SK-MEL-5 (cell line): ENCODE data around the gene SREBF1. TPM values are rescaled to one million over a fixed set of nuclear protein-coding genes. Genes with fewer than 3 reads are reported as not detected.

Experiments
- DNase-seq: peaks from one replicate; pipeline ENCODE4 v3.0.0-alpha.2; 2016; ENCODE audit warnings: low read depth, low spot score
- in situ Hi-C: cut with HindIII; loops from 2 replicates; pipeline ENCODE4 v1.10.0; 2016; ENCODE audit warnings: low sequenced_read_pairs, high pct_unique_total_duplicates, low pct_unique_long_range_greater_than_20kb
- total RNA-seq: library from RNA; depleted of rRNA; stranded (reverse); fragments of >200 nt; shearing (Covaris generic); gene quantifications from 2 replicates; pipeline ENCODE4 v1.2.3, GENCODE V29; 2014

SREBF1 gene
- total RNA-seq, 1 experiment from 2014 or later, result 77.3 TPM

DNA sequence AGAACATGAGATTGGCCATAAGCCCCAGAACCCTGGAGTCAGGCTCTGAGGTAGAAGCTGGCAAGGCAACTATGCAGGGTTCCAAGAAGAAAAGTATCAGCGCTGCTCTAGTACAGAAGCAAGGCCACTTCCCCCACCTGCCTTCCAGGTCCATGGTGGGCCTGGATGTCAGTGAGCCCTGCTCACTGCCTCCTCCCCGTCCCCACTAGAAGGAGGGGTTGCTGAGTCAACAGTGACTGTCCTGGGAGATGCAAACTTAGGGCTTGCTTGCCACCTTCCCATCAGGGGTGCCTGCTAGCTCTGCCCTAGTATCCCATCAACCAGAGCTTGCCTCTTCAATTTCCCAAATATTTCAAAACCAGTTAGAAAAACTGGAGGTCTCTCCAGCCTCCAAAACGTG is 29.6 kb upstream of the SREBF1 start:
- no peak for DNase-seq
- in situ Hi-C loops, result no loop called here

DNA sequence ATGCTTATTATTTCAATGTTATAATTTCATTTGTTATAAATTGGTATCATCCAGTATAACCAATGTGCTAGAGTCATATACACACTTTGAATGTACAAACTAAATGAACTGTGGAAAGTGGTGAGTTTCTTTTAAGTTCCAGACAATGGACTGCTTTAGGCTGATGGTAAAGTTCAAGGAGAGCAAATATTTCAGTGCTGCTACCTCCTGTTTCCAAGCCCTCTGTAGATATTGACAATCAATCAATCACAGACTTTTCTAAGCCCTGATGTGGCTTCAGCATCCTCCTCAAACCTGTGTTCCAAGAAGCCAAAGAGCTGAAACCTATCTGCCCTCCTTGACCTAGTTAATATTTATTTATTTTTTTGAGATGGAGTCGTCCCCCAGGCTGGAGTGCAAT is 28.2 kb upstream of the SREBF1 start:
- no peak for DNase-seq
- in situ Hi-C loops, result no loop called here

- in situ Hi-C loops, result no loop called here
- DNase-seq, result no peak
These were observed 24.0 kb upstream of the SREBF1 start for GRCh38 chr17:17860766-17861107.

DNA sequence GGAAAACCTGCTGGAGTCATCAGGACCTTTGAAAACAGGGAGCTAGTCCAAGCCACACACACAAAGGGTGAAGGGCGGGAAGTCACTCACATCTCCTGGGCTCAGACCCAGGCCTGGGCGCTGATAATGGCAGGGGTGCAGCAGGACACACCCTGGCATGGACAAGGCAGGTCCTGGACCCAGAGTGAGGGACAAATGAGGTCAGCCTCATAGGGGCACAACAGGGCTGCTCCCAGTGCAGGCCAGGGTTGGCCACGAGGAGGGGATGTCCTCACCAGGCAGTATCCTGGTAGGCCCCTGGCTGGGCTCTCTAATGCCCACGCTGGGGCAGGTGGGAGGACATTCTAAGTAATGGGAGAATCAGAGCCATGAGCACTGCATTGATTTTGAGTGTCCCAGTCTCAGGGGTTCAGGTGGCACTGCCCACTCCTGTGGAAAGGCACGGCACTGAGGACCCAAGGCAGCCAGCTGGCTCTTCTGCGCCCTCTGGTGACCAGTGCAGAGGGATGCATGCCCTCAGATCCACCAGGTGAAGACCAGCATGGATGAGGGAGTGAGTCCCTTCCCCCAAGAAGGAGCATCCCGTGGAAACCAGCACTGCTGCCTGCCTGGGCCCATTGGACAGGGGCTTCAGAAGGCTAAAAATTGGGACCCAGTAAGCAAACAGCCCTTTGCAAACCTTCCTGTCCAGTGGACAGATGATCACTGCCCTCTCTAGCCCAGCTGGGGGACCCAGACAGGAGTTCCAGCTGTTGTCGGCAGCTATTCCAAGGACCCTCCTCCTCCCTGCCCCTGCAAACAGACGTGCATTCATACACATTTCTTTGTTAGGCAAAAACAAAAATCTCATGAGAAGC is 23.4 kb upstream of the SREBF1 start:
- in situ Hi-C loops, result no loop called here
- peak; percentile 73 for DNase-seq

- no peak for DNase-seq
- in situ Hi-C loops, result no loop called here
These were observed 20.7 kb upstream of the SREBF1 start for GRCh38 chr17:17857496-17857895.

- no peak for DNase-seq
- in situ Hi-C loops, result no loop called here
These were observed 19.6 kb upstream of the SREBF1 start for GRCh38 chr17:17856386-17856785.

- in situ Hi-C loops, result no loop called here
- DNase-seq, result peak; percentile 35
These were observed 19.2 kb upstream of the SREBF1 start for GRCh38 chr17:17855976-17856375.

- in situ Hi-C loops, result no loop called here
- no peak for DNase-seq
These were observed 17.1 kb upstream of the SREBF1 start for GRCh38 chr17:17853811-17854447.

DNA sequence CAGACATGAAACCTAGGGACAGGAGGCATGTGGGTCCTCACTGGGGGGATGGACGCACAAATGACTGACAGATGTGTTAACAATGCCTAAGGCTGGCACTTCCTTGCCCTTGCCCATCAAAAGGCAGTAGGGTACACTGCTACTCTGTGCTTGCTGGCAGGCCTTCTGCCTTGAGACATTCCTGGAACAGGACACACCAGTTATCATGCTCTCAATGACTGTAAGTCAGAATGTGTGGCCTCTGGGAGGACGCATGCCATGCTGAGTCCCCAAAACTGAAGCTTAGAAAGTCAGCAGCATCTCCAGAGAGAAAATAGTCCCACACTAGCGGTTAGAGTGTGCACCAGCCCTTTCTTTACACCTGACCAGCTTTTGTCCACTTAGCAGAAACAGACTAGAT is 16.1 kb upstream of the SREBF1 start:
- no peak for DNase-seq
- in situ Hi-C loops, result no loop called here

- DNase-seq, result no peak
- in situ Hi-C loops, result no loop called here
These were observed 14.6 kb upstream of the SREBF1 start for GRCh38 chr17:17851103-17852002.

GRCh38 chr17:17849845-17850373 is 13.1 kb upstream of the SREBF1 start:
- in situ Hi-C loops, result no loop called here
- DNase-seq, result peak; percentile 81

- in situ Hi-C loops, result no loop called here
- DNase-seq, result peak; percentile 74
These were observed 12.5 kb upstream of the SREBF1 start for GRCh38 chr17:17849147-17849820.

- no peak for DNase-seq
- in situ Hi-C loops, result no loop called here
These were observed 11.7 kb upstream of the SREBF1 start for GRCh38 chr17:17848311-17849082.

DNA sequence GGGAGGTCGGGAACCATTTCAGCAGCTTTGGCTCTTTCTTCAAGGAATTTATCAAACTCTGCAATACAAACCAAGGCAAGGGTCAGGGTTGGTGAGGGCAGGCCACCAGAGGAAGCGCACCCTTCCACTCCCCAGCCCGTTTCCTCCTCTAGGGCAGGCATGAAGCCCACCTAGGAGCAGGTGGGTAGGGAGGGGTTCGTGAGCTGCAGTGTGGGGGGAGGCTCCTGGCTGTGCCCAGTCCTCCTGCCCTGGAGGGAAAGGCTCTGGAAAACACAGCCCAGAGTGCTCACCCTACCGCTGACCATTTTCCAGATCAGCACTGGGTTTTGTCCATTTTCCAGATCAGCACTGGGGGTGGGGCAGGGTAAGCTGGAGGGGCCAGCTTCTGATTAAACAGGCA is 10.9 kb upstream of the SREBF1 start:
- DNase-seq, result no peak
- in situ Hi-C loops, result no loop called here

GRCh38 chr17:17847118-17847689 is 10.4 kb upstream of the SREBF1 start:
- in situ Hi-C loops, result no loop called here
- DNase-seq, result no peak

DNA sequence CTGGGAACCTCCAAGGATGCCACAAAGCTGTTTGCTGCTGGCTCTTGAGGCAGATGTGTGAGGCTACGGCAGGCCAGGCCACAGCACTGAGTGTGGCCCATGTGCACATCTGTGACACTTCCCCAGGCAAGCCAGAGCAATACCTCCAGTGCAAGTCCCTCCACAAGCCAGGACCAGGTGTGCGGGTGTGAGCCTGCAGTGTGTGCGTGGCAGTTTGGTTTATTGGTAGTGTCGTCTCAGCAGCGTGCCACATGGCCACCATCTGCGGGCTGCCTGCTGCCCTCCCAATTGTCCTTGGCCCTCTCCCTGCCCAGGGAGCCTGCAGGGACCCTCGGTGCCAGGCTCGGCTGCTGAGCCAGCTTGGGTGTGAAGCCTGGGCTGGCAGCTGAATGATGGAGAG is 9.9 kb upstream of the SREBF1 start:
- DNase-seq, result no peak
- in situ Hi-C loops, result no loop called here

DNA sequence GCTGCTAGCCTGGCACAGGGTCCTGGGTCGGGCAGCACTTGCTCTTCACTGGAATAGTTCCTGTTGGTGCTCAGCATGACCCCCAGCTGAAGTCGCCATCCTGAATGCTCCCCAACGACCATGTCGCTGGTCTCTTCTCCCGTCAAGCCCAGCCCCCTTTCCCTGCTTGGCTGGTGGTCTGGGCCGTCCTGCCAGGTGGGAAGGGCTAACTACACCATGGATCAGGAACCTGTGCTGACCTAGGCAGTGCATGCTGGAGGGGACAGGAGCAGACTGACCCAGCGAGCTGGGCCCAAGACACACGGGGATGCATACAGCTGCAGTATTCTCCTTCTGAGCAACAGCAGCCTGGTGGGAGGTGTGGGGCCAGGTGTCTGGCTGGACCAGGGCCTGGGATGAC is 9.2 kb upstream of the SREBF1 start:
- in situ Hi-C loops, result no loop called here

More for the DNA sequence above, 9.2 kb upstream of the SREBF1 start:
- DNase-seq, result no peak
